Measurements from ENCODE around the gene CCDC146. TPM values are rescaled to one million over a fixed set of nuclear protein-coding genes. Genes with fewer than 3 reads are reported as not detected.

CCDC146 gene
- total and polyA plus RNA-seq, 2 of the 8 experiments (the other 6 are each of a cell fraction or from before 2014, with no cell fraction given) = 0.88 to 2.4 TPM

DNA sequence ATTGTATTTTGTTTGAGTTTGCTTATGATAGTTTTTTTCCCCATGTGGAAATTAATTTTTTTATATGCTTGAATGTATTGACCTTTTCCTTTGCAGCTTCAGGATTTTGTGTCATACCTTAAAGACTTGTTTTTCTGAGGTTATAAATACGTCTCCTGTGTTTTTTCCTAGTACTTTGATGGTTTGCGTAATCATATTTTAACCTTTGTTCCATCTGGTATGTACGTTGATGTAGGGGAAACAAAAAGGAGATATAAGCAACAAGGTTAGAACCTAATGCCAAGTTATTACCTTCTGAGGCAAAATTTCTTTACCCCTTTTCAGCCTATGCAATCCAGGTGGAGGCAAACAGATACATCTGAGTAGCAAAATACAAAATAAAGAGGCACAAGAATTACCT, 59.3 kb downstream of the CCDC146 start:
- DNase-seq (ENCODE audit: low read depth in 1 of 2, low spot score in 2 of 2) = no peak
- no peak overlapping the region for H3K9ac ChIP-seq (replicated peaks in 1 of 4; ENCODE audit: extremely low read depth in 1 of 4, low read depth in 3 of 4, low read length in 3 of 4)
- no peak overlapping the region for H4K5ac ChIP-seq (ENCODE audit: insufficient read length, low read depth, low read length)
- no peak overlapping the region for H2AK5ac ChIP-seq (ENCODE audit: low read depth, low read length)
- no peak overlapping the region for H2BK15ac ChIP-seq (ENCODE audit: low read length)
- H3K4me3 ChIP-seq (ENCODE audit: extremely low read depth in 1 of 4, insufficient read depth in 2 of 4, low read depth in 3 of 4, low read length in 4 of 4) = no peak overlapping the region
- H4K8ac ChIP-seq (ENCODE audit: extremely low read depth, insufficient read depth, low read length) = no peak overlapping the region
- no peaks in the 10 kb centered on the region for H4K20me1 ChIP-seq (replicated peaks in 1 of 2; ENCODE audit: control insufficient read depth in 1 of 2, insufficient read depth in 2 of 2, low read length in 2 of 2)
- no peaks in the 10 kb centered on the region for H3K79me2 ChIP-seq (ENCODE audit: control insufficient read depth in 1 of 2, insufficient read depth in 2 of 2, low read length in 2 of 2)
- POLR2A ChIA-PET (ENCODE audit: partially characterized antibody) = no interaction called here
- no peaks in the 10 kb centered on the region for H3K79me1 ChIP-seq (ENCODE audit: low read depth, low read length)
- 89% methylated on average over 3 of the region's 3 CpGs; no CpG with 5 or more reads in 1 of the 2 experiments for WGBS, 2 experiments (ENCODE audit: extremely low coverage in 1 of 2, insufficient coverage in 1 of 2, insufficient read length in 1 of 2, insufficient replicate concordance in 2 of 2, low coverage in 1 of 2, low lambda C conversion rate in 2 of 2, missing lambda C conversion rate in 1 of 2)
- no peak overlapping the region for H2AFZ ChIP-seq (ENCODE audit: low read length)
- FAIRE-seq = no peak
- H2BK5ac ChIP-seq (ENCODE audit: low read depth, low read length) = no peak overlapping the region
- H3K4me1 ChIP-seq (replicated peaks in 1 of 4; ENCODE audit: control insufficient read depth in 3 of 4, insufficient read depth in 4 of 4, low read length in 3 of 4) = no peaks in the 10 kb centered on the region
- H2BK12ac ChIP-seq (ENCODE audit: low read depth, low read length) = no peak overlapping the region
- no peak overlapping the region for H2BK20ac ChIP-seq (ENCODE audit: low read length)
- CTCF ChIA-PET (ENCODE audit: partially characterized antibody) = no interaction called here
- no peak overlapping the region for H2BK120ac ChIP-seq (replicated peaks; ENCODE audit: low read depth, low read length)
- no peaks in the 10 kb centered on the region for H3K27me3 ChIP-seq (replicated peaks in 1 of 4; ENCODE audit: control insufficient read depth in 3 of 4, extremely low read depth in 1 of 4, insufficient read depth in 3 of 4, low read length in 3 of 4)
- H3K23ac ChIP-seq (ENCODE audit: insufficient read length) = no peak overlapping the region
- H4K91ac ChIP-seq (replicated peaks; ENCODE audit: insufficient read length, low read length) = no peak overlapping the region
- no peak overlapping the region for H3K4me2 ChIP-seq (ENCODE audit: insufficient read depth in 1 of 2, low read depth in 2 of 2, low read length in 2 of 2)
- no peak overlapping the region for H3K56ac ChIP-seq (replicated peaks; ENCODE audit: insufficient read length, low read depth, low read length)
- no peaks in the 10 kb centered on the region for H3K36me3 ChIP-seq (ENCODE audit: control insufficient read depth in 2 of 4, insufficient read depth in 4 of 4, low read length in 3 of 4)
- H3K23me2 ChIP-seq (ENCODE audit: low read depth, low read length) = no peaks in the 10 kb centered on the region
- no peak overlapping the region for H3K4ac ChIP-seq (replicated peaks; ENCODE audit: insufficient read length, low read depth, low read length)
- H3K14ac ChIP-seq (ENCODE audit: insufficient read length) = no peak overlapping the region
- H3K27ac ChIP-seq (ENCODE audit: low read depth, low read length) = no peak overlapping the region
- H3K9me3 ChIP-seq (ENCODE audit: insufficient read depth in 2 of 2, low read depth in 1 of 2, low read length in 1 of 2) = no peaks in the 10 kb centered on the region
- H3K18ac ChIP-seq (ENCODE audit: extremely low read depth, low read length) = no peak overlapping the region
- TF ChIP-seq CBX5 (IDR thresholded peaks at IDR 0.05; ENCODE audit: low read depth, low read length) (no peak), HDAC2 (IDR thresholded peaks at IDR 0.05; ENCODE audit: borderline replicate concordance in 1 of 2, low read depth in 2 of 2, low read length in 2 of 2) (no peak), PHF8 (conservative IDR thresholded peaks at IDR 0.05; ENCODE audit: low read depth, low read length) (no peak)

Data from H1 (cell line).